Fibroblast of mammary gland (primary cell): ENCODE data around the gene PIAS1.
A peak's percentile ranks its signal among the peaks of the same experiment; 100 is the strongest.
"Not testable (repeated sequence)": the region's sequence is repeated elsewhere in the genome, so short reads cannot be mapped to it uniquely, and the experiment has no call there.

Source experiments
- DNase-seq: peaks from one replicate; pipeline ENCODE4 v3.0.0-alpha.2; 2010; ENCODE audit warnings: low read depth
- H3K4me3 ChIP-seq: 2 replicates; pipeline ENCODE4 v1.5.1; 2011; ENCODE audit warnings: low read depth, mild to moderate bottlenecking, low read length, moderate library complexity; ENCODE audit not compliant: control insufficient read depth
- TF ChIP-seq, protein P1 (sequence below): conservative IDR thresholded peaks from 2 replicates; pipeline ENCODE4 v1.5.1; 2011; ENCODE audit warnings: low read depth, low read length, inconsistent platforms; ENCODE audit not compliant: control insufficient read depth, insufficient read depth

Gene PIAS1

DNA sequence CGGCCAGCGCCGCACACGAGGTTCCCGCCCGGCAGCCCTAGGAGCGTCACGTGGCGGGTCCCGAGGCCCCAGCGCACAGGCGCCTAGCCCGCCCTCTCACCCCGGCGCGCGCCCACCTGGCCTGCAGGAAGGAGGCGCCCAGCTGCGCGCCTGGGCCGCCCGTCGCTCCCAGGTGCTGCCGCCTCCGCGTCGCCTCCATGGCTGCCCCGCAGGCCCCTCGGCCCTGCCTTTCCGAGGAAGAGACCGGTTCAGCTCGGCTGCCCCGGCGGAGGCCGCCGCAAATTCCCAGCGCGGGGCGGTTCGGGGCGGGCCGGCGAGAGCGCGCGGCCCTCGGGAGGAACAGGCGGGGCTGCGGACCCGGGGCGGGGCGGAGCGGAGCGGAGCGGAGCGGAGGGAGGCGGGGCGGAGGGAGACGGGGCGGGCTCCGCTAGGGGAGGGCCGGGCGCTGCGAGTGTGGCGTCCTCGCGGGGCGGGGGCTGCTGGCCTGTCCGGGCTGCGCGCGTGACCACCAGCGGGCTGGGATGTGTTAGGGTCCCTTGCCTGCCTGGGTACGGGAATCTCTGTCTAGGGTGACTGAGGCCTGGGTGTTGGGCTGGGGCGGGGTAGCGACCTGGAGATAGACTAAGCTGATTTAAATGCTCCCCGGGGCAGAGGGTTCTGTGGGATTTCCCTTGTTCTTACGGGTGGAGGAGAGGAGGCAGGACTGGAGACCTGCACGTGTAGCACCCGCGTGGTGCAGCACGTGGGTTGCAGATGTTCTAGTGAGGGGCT, 175.5 kb downstream of the PIAS1 start, which contains the start of gene CLN6:
CLN6 (minus strand) TSS at position 343 of the 771 bp plus-strand sequence; CDS start at position 199, 144 bp downstream.
- peak within 1 kb of the TSS; percentile 85 for H3K4me3 ChIP-seq
- TF ChIP-seq, protein P1, sequence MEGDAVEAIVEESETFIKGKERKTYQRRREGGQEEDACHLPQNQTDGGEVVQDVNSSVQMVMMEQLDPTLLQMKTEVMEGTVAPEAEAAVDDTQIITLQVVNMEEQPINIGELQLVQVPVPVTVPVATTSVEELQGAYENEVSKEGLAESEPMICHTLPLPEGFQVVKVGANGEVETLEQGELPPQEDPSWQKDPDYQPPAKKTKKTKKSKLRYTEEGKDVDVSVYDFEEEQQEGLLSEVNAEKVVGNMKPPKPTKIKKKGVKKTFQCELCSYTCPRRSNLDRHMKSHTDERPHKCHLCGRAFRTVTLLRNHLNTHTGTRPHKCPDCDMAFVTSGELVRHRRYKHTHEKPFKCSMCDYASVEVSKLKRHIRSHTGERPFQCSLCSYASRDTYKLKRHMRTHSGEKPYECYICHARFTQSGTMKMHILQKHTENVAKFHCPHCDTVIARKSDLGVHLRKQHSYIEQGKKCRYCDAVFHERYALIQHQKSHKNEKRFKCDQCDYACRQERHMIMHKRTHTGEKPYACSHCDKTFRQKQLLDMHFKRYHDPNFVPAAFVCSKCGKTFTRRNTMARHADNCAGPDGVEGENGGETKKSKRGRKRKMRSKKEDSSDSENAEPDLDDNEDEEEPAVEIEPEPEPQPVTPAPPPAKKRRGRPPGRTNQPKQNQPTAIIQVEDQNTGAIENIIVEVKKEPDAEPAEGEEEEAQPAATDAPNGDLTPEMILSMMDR: no peak
- peak; percentile 74 for DNase-seq

DNA sequence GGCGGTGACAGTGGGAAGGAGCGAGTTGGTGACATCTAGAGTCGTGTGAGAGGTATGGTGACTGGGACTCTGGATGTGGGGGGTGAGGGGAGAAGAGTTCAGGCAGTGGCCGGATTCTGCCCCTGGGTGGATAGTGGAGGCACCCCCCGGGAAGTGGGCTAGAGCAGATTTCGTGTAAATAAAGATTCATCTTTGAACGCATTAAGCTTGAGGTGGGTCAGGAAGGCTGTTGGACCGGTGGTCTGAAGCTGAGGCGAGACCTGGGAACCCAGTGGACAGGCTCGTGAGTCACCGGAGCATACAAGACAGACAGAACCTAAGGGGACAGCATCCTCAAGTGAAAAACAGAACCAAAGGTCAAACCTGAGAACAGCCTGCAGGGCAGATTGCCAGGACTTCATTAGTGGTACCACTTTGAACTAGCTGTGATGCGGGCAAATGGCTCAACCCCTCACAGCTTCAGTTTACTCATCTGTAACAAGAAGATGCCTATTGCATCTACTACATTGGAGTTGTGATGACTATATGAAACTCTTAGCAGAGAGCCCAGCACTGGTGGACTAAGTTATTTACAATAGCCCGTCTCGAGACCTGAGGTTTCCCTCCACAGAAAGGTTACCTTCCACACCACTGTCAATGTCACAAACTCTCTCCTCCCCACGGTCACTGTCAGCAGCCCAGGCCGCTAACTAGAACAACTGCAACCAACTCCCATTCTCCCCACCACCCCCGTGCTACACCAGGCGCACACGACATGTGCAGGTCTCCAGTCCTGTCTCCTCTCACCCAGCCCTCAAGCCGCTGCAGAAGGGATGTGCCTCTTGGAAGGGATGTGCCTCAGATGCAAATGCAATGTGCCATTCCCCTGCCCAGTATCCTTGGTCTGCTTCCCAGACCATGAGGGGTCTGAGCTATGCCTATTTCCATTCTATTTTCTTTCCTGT, 176.3 kb downstream of the PIAS1 start:
- TF ChIP-seq, protein P1: no peak
- peak; percentile 72 for DNase-seq
- peak overlapping the region; percentile 70 for H3K4me3 ChIP-seq

DNA sequence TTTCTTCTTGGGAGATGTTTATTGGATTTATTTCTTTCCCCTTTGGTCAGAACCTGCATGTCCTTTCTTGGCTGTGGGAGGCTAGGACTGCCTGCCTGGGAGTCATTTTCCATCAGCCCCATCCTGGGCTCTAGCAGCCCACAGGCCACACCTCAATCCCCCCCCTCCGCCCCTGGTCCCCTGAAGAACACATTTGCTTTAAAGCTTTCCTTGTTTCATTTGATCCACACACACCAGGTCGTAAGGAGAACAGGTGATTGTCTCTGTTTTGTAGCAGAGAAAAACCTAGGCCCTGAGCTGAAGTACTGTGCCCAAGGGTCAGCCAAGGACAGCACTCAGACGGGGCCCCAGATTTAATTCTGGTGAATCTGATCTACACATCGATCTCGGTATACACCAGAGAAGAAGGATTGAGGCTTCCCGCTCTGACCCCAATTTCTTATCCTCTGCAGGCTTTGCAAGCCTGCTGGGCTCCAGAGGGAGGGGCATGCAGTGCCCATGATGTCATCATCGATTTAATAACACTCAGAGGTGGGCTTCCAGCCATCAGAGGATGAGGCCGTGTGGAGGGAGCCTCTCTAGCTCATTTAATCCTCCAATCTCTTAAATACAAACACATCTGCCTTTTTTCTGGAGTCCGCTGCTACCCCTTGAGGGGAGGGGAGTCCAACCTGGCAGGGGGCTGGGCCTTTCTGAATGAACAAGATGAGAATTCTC, 177.1 kb downstream of the PIAS1 start:
- DNase-seq: no peak
- TF ChIP-seq, protein P1: no peak
- no peak overlapping the region for H3K4me3 ChIP-seq

DNA sequence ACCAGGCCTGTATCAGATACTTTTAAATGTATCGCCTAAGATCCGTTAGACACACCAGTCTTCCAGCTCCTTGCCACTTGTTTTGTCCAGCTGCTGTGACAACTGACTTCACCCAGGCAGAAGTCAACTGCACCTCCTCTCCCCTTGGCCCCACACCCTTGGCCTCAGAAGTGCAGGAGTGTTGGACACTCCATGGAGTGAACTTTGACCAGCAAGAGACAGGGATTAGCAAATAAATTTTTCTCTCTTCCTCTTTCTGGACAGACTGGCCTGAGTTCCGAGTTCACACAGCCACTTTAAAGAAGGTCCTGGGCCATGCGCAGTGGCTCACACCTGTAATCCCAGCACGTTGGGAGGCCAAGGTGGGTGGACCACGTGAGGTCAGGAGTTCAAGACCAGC, 178.3 kb downstream of the PIAS1 start:
- TF ChIP-seq, protein P1: no peak
- H3K4me3 ChIP-seq: no peak overlapping the region
- DNase-seq: no peak

DNA sequence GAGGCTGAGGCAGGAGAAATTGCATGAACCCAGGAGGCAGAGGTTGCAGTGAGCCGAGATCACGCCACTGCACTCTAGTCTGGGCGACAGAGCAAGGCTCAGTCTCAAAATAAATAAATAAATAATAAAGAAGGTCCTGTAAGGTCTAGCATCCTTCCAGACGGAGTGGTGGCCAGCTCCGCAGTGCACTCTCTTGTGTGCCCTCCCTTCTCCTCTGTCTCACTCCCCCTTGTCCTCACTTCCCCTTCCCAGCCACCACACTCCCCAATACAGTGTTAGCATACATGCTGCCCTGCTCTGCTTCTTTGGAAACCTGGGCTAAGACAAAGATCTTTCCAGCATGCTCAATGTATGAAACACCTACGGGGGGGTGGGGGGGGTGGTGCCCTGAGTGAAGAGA, 178.8 kb downstream of the PIAS1 start:
- TF ChIP-seq, protein P1: no peak
- no peak for DNase-seq
- no peak overlapping the region for H3K4me3 ChIP-seq

DNA sequence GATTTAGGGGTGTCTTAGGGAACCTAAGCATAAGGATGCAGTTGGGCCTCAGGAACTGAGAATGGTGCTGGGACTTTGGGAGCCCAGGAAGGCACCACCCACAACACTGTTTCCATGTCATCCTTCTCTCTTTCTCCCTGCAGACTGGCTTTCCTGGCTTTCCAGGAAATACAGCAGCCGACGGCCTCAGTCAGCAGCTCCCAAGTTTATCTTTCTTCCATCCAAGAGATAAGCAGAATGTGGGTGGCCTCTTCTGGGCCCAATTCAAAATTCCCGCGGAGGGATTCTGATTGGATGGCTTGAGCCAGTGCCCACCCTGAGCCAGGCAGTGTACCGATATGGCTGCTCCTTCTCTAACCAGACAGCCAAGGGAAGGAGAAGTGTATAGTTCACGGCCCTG, 179.9 kb downstream of the PIAS1 start:
- H3K4me3 ChIP-seq: no peak overlapping the region
- no peak for DNase-seq

DNA sequence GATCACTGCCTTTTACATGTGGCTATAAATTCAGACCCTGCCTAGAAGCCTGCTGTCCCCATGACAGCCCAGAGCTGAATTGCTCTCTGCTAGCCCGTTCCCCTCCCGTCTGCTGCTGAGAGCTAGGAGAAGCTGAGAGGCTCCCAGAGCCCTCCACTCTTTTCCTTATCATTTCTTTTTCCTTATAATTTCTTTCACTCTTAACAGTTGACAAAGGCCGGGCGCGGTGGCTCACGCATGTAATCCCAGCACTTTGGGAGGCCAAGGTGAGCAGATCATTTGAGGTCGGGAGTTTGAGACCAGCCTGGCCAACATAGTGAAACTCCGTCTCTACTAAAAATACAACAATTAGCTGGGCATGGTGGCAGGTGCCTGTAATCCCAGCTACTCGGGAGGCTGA, 180.4 kb downstream of the PIAS1 start:
- not testable (repeated sequence) for H3K4me3 ChIP-seq, DNase-seq

More for the DNA sequence above, 179.9 kb downstream of the PIAS1 start:
- TF ChIP-seq, protein P1: no peak
